ENCODE measurements around the gene RNASEH1.
"Not testable (repeated sequence)": the region's sequence is repeated elsewhere in the genome, so short reads cannot be mapped to it uniquely, and the experiment has no call there.

The RNASEH1 gene

GRCh38 chr2:3517948-3518495 is 40.1 kb downstream of the RNASEH1 start:
- no peak for DNase-seq

- DNase-seq: no peak
Measured at GRCh38 chr2:3516831-3517230, 41.3 kb downstream of the RNASEH1 start.

GRCh38 chr2:3515438-3515837 is 42.7 kb downstream of the RNASEH1 start:
- not testable (repeated sequence) for DNase-seq

DNA sequence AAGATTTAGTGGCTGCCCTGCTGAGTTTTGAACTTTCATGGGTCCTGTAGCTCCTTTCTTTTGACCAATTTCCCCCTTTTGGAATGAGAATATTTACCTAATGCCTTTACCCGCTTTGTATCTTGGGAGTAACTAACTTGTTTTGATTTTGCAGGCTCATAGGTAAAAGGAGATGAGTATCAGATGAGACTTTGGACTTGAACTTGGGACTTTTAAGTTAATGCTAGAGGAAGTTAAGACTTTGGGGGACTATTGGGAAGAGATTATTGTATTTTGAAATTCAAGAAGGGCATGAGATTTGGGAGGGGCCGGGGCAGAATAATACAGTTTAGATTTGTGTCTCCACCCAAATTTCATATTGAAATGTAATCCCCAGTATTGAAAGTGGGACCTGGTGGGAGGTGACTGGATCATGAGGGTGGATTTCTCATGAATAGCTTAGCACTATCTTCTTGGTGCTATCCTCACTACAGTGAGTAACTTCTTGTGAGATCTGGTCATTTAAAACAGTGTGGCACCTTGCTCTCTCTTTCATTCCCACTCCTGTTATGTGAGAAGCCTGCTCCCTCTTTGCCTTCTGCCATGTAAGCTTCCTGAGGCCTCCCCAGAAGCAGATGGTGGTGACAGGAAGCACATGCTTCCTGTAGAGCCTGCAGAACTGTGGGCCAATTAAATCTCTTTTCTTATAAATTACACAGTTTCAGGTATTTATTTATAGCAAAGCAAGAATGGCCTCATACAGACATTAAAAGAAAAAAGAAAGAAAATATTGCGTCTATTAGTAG is 44.9 kb downstream of the RNASEH1 start:
- no peak for DNase-seq

DNA sequence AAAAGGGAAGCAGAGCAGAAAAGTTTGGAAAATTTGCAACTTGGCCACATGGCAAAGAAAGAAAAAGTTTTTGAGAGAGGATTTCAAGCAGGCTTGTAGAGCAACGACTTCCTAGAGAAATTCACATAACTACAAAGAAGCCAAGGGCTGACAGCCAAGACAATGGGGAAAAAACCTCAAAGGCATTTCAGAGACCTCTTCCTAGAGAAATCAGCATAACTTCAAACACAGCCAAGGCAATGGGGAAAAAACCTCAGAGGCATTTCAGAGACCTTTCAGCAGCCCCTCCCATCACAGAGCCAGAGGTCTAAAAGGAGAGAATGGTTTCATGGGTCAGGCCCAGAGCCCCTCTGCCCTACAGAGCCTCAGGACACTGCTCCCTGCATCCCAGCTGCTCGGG is 46.0 kb downstream of the RNASEH1 start:
- DNase-seq: no peak

- DNase-seq: no peak
Measured at GRCh38 chr2:3505771-3506170, 52.4 kb downstream of the RNASEH1 start.

DNA sequence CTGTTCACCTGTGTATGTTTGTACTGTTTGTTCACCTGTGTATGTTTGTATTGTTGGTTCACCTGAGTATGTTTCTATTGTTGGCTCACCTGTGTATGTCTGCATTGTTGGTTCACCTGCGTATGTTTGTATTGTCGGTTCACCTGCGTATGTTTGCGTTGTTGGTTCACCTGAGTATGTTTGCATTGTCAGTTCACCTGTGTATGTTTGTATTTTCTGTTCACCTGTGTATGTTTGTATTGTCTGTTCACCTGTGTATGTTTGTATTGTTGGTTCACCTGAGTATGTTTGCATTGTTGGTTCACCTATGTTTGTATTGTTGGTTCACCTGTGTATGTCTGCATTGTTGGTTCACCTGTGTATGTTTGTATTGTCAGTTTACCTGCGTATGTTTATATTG is 53.4 kb downstream of the RNASEH1 start:
- DNase-seq: peak; percentile 24

DNA sequence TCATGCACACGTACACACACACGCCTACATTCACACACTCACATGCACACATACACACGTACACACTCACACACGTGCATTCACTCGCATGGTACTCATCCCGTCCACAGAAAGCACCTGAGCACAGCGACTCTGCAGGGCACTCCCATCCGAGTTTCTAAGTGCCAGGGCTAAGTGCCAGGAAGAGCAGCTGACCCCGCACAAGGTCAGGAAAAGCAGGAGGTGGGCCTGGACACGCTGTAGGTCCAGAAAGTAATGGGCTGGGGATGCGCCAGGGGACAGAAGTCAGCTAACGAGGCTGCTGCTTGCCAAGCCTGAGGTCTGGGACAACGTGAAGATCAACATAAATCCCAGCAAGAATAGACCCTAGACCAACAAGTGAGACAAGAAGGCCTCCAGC is 54.6 kb downstream of the RNASEH1 start:
- no peak for DNase-seq

- no peak for DNase-seq
Measured at GRCh38 chr2:3503046-3503445, 55.1 kb downstream of the RNASEH1 start.

- no peak for DNase-seq
Measured at GRCh38 chr2:3500326-3500899, 57.7 kb downstream of the RNASEH1 start.

DNA sequence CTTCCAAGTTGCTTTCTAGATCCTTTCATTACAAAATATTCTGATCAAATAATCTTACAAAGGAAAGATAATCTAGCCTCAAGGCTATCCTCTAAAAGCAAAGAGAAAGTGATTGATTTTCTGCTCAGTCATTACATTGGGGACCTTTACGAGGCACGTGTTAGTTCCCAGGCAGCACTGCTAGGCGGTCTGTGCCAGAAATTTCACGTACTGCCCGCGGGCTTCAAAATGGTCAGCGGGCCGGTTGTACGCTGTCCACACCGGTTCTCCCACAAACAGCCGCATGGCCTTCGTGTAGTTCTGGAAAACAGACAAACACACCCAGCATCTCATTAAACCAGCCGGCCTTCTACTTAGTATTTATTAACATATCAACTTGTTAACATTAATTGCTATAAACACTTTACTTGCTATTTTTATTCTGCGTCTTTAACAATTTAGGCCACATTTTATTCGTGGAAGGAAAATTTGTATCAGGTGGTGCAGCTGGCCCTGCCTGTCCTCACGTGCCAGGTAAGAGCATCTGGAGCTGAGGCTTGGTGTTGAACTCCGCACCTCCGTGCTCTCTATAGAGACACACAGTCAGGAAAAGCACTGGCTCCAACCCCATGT is 59.2 kb downstream of the RNASEH1 start:
- no peak for DNase-seq

DNA sequence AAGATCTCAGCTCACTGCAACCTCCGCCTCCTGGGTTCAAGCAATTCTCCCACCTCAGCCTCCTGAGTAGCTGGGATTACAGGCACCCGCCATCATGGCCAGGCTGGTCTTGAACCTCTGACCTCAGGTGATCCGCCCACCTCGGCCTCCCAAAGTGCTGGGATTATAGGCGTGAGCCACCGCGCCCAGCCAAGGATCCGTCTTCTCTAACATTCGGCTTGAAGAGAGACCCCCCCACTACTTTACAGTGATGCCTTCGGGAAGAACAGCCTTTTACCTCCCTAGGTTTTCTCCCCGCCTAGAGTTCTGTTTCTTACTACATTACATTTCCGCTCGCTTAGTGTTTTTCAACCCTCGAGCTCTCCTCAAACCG is 61.4 kb downstream of the RNASEH1 start:
- not testable (repeated sequence) for DNase-seq
